GM12878 (cell line): ENCODE measurements around the gene APOL4. TPM values are rescaled to one million over a fixed set of nuclear protein-coding genes. Genes with fewer than 3 reads are reported as not detected.

Source experiments
- ATAC-seq: fragments of 200-7000 bp; cut with Tn5 transposase; 3 replicates; pipeline ENCODE4 v1.9.1; 2020; ENCODE audit warnings: mild to moderate bottlenecking, moderate library complexity
- BruUV-seq: library from RNA; stranded (reverse); fragments of 400-500 nt; replicated peaks from 2 replicates; lab custom pipeline; 2021; lab: Mats Ljungman, UMichigan
- CTCF ChIA-PET: fragments of 300-600 bp; sonication (Branson Sonifier 250); formaldehyde crosslinking; extraction: SDS; loops from one replicate; lab custom pipeline; 2021; ENCODE audit warnings: inconsistent platforms; lab: Yijun Ruan, JAX
- POLR2A ChIA-PET: fragments of 350-600 bp; formaldehyde crosslinking; extraction: SDS; loops from one replicate; lab custom pipeline; 2021; ENCODE audit warnings: inconsistent platforms; lab: Charles Lee
- RAD21 ChIA-PET: fragments of 300-600 bp; sonication (Branson Sonifier 250); formaldehyde crosslinking; loops from one replicate; lab custom pipeline; 2023; ENCODE audit warnings: antibody characterized with exemption; ENCODE audit not compliant: unreplicated experiment; lab: Charles Lee
- SMC1A ChIA-PET: fragments of 300-600 bp; sonication (Branson Sonifier 250); formaldehyde crosslinking; loops from one replicate; lab custom pipeline; 2023; ENCODE audit not compliant: unreplicated experiment, uncharacterized antibody; lab: Charles Lee
- DNase-seq: peaks from one replicate; pipeline ENCODE4 v3.0.0-alpha.2; 2011; ENCODE audit warnings: low read depth, low spot score
- FAIRE-seq: peaks from 3 replicates; lab custom pipeline; 2011; peaks lifted over from hg19 to GRCh38; lab: Jason Lieb, UNC
- H2AFZ ChIP-seq: 2 replicates; pipeline ENCODE4 v1.6.0; 2011; ENCODE audit warnings: low read depth, low read length, control low read depth; ENCODE audit not compliant: control insufficient read depth
- H3K27ac ChIP-seq: 2 replicates; pipeline ENCODE4 v1.5.1; 2011; ENCODE audit warnings: control low read depth; ENCODE audit not compliant: control insufficient read depth, insufficient read depth
- H3K27me3 ChIP-seq, 2 experiments: replicated peaks in 1 of 2; 2 replicates each; pipeline versions ENCODE4 v1.6.0 to v1.6.1; 2011; ENCODE audit warnings: low read length in 1 of 2; ENCODE audit not compliant: control insufficient read depth in 2 of 2, insufficient read depth in 2 of 2
- H3K36me3 ChIP-seq, 2 experiments: 2 replicates each; pipeline ENCODE4 v1.5.1; 2011; ENCODE audit warnings: low read length in 1 of 2; ENCODE audit not compliant: control insufficient read depth in 2 of 2, insufficient read depth in 2 of 2
- H3K4me1 ChIP-seq: 2 replicates; pipeline ENCODE4 v1.6.1; 2011; ENCODE audit warnings: mild to moderate bottlenecking, low read length, moderate library complexity, mixed read lengths; ENCODE audit not compliant: control insufficient read depth, insufficient read depth
- H3K4me2 ChIP-seq: 2 replicates; pipeline ENCODE4 v1.6.0; 2011; ENCODE audit warnings: control low read depth; ENCODE audit not compliant: control insufficient read depth, insufficient read depth
- H3K4me3 ChIP-seq: fragments of 200-600 bp; sonication (generic); 2 replicates; pipeline ENCODE4 v1.5.1; 2016
- H3K79me2 ChIP-seq: 2 replicates; pipeline ENCODE4 v1.6.0; 2011; ENCODE audit warnings: low read length; ENCODE audit not compliant: control insufficient read depth, insufficient read depth
- H3K9ac ChIP-seq: 2 replicates; pipeline ENCODE4 v1.8.0; 2011; ENCODE audit warnings: low read length, control low read depth, mixed read lengths; ENCODE audit not compliant: control insufficient read depth, insufficient read depth
- H3K9me3 ChIP-seq: replicated peaks from 3 replicates; pipeline ENCODE4 v1.5.1; 2011; ENCODE audit warnings: mild to moderate bottlenecking, low read length; ENCODE audit not compliant: control insufficient read depth, insufficient read depth
- H4K20me1 ChIP-seq: 2 replicates; pipeline ENCODE4 v1.6.0; 2011; ENCODE audit not compliant: control insufficient read depth, insufficient read depth
- ELK1 ChIP-seq: IDR thresholded peaks from 2 replicates; pipeline ENCODE4 v1.6.1; 2012; ENCODE audit warnings: low read depth, low read length, improper control_type of control experiment
- SIN3A ChIP-seq: IDR thresholded peaks from 2 replicates; pipeline ENCODE4 v1.6.1; 2012; ENCODE audit warnings: low read depth, low read length, improper control_type of control experiment
- SMAD1 ChIP-seq: fragments of 450-650 bp; IDR thresholded peaks from 2 replicates; pipeline ENCODE4 v1.6.1; 2018; ENCODE audit warnings: mild to moderate bottlenecking, low read depth; ENCODE audit not compliant: partially characterized antibody
- WGBS: methylation state at CpG from one replicate; pipeline ENCODE4 v1.1.6; 2016; ENCODE audit warnings: low lambda C conversion rate; ENCODE audit not compliant: insufficient replicate concordance, insufficient coverage; ENCODE audit errors: missing lambda C conversion rate; 5-methylcytosine and 5-hydroxymethylcytosine counted together
- in situ Hi-C: fragments of 300-500 bp; cut with MboI; formaldehyde crosslinking; loops from 9 replicates; pipeline ENCODE4 v1.14.3; 2018; ENCODE audit warnings: mixed read lengths
- intact Hi-C: fragments of 100-400 bp; cut with micrococcal nuclease; formaldehyde crosslinking; loops from one replicate; pipeline ENCODE4 v1.14.2; 2022; ENCODE audit not compliant: unreplicated experiment
- polyA plus RNA-seq, 11 experiments: library from polyadenylated mRNA; depleted of rRNA in 4 of 11; unstranded in 6 of 11; stranded (reverse) in 5 of 11; fragments of >200 nt; fragmentation: Nextera tagmentation in 4 of 11; fragmentation: Illumina TruSeq in 1 of 11; extraction: Ambion mirVana in 4 of 11; extraction: Trizol in 1 of 11; gene quantifications; 1 replicate in 1 of 11; 2 replicates in 10 of 11; pipeline versions ENCODE4 v1.2.1 to v1.2.3, GENCODE V29; 2011 to 2016; ENCODE audit warnings: inconsistent platforms in 2 of 11, missing spikeins in 2 of 11, low read depth in 1 of 11
- total RNA-seq, 4 experiments: library from RNA; depleted of rRNA in 3 of 4; stranded (reverse); fragments of >200 nt in 3 of 4; fragmentation: Illumina TruSeq in 1 of 4; extraction: Trizol in 1 of 4; gene quantifications; 2 replicates each; pipeline versions ENCODE4 v1.2.1 to v1.2.3, GENCODE V29; 2013 to 2021

Gene APOL4
- total and polyA plus RNA-seq, 10 of the 15 experiments (the other 5 are each of a cell fraction or from before 2014, with no cell fraction given): 0.03 to 0.24 (median 0.19) TPM; not detected in 7

DNA sequence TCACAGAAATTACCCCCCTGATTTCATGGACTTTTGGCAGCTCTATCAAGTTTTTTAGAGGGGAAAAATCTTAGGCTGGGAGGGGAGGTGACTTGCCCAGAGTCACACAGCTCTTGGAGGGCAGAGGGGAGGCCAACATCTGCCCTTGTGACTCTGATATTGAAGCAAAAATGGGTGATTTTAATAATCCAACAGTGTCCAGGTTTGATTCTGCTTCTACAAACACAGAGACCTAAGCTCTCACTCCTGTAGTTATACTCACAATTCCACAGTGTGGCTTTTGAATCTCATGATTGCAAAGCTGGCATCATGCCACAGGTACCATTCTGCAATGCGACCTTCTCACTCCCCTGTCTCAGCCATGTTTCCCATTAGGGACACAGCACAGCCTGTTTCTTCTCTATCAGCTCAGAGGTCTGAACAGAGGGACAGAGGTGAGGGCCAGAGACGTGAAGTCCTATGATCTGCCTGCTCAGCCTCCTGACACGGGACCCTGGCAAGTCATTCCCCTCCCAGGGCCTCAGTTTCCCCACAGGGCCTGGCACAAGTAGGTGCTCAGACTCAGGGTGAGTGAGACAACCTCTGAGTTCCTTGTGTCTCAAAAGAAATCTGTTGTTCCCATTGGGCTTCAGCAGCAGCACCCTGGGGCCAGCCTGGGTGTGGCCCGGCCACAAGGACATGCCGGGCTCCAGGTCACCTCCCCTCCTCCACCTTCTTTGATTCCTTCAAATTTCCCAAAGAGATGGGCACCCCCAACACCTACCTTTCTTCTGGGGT is 37.0 kb upstream of the APOL4 start:
- ATAC-seq (peak; percentile 45), FAIRE-seq (no peak), DNase-seq (no peak)
- peak overlapping the region; percentile 79 for H3K27ac ChIP-seq
- peak overlapping the region; percentile 65 for H3K9ac ChIP-seq
- peaks cover 23% of the 10 kb centered on the region for H3K4me1 ChIP-seq
- no TSS peak for BruUV-seq
- ChIA-PET SMC1A (interaction anchor here (0.9 to 9.5 kb wide), 20 partner anchors 10 to 141 kb away, joined by 3 to 165 read pairs (median 6); partner anchors contain the start of genes APOL1 and APOL3), CTCF (interaction anchor here (0.5 to 8.0 kb wide), 30 partner anchors 11 to 300 kb away, joined by 3 to 153 read pairs (median 4); partner anchors contain the start of gene APOL1), RAD21 (interaction anchor here (0.7 to 4.7 kb wide), 15 partner anchors 15 to 243 kb away, joined by 3 to 100 read pairs (median 5); partner anchors contain the start of genes APOL1, APOL3 and APOL4), POLR2A (interaction anchor here (1.0 to 7.7 kb wide), 5 partner anchors 9 to 243 kb away, joined by 3 to 99 read pairs (median 5); partner anchors contain the start of genes APOL1 and TXN2)
- H3K9me3 ChIP-seq: no peaks in the 10 kb centered on the region; the same call in 2 of the 3 replicates
- H3K79me2 ChIP-seq: peaks cover 43% of the 10 kb centered on the region
- H3K4me3 ChIP-seq: peak overlapping the region; percentile 96
- 0% methylated on average over 5 of the region's 5 CpGs for WGBS
- TF ChIP-seq ELK1 (no peak), SMAD1 (peak; percentile 51), SIN3A (no peak)
- no peaks in the 10 kb centered on the region for H4K20me1 ChIP-seq
- peak overlapping the region; percentile 88 for H3K4me2 ChIP-seq
- peaks cover 0 to 10% of the 10 kb centered on the region in 2 experiments; a peak in 1 of 4 replicates for H3K36me3 ChIP-seq
- intact Hi-C loops (loop anchor here (5.0 kb wide), 1 partner anchor 39 kb away; no protein-coding TSS in a partner anchor), in situ Hi-C loops (no loop called here)
- peak overlapping the region; percentile 61; the same call in 1 of the 2 replicates for H2AFZ ChIP-seq
- H3K27me3 ChIP-seq: no peaks in the 10 kb centered on the region
